GM12892 (cell line): ENCODE measurements around the gene FOXJ3.

Experiments
- POLR2A ChIP-seq: IDR thresholded peaks from 2 replicates; pipeline ENCODE4 v1.6.1; 2011; ENCODE audit warnings: low read depth, low read length, control low read depth
- POLR2AphosphoS5 ChIP-seq: IDR thresholded peaks from 2 replicates; pipeline ENCODE4 v1.6.1; 2011; ENCODE audit warnings: low read depth, low read length, control low read depth
- TAF1 ChIP-seq: IDR thresholded peaks from 2 replicates; pipeline ENCODE4 v1.6.1; 2011; ENCODE audit warnings: low read depth, mild to moderate bottlenecking, control low read depth, low read length, borderline replicate concordance

DNA sequence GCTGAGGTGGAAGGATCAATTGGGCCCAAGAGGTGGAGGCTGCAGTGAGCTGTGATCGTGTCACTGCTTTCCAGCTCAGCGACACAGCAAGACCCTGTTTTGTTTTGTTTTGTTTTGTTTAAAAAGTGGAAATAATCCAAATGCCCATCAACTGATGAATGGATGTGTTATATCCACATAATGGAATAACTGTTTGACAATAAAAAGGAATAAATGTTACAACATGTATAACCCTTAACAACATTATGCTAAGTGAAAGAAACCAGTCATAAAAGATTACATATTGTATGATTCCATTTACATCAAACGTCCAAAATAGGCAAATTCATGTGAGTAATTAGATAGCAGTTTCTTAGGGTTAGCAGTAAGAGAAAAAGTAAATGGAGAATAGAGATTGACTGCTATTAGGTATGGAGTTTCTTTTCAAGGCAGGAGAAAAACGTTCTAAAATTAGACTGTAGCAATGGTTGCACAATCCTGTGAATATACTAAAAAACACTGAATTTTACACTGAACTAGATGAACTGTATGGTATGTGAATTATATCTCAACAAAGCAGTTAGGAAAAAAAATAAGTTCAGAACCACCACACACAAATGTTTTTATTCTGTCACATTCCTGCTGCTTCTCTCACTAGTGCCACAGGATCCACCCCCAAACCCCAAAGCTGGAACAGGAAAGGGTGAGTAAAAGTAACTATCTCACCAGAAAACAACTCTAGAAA, 15.7 kb downstream of the FOXJ3 start:
- TF ChIP-seq TAF1 (no peak), POLR2AphosphoS5 (no peak), POLR2A (no peak)
